Natural killer cell (primary cell): ENCODE data around the gene SHANK2. TPM values are rescaled to one million over a fixed set of nuclear protein-coding genes. Genes with fewer than 3 reads are reported as not detected.

Source experiments
- ATAC-seq, 3 donors: fragments of 150-1000 bp in 2 of 3; fragments of 200-7000 bp in 1 of 3; cut with Tn5 transposase; 1 replicate in 1 of 3; 2 replicates in 2 of 3; pipeline ENCODE4 v1.10.0; 2021; ENCODE audit warnings: mild to moderate bottlenecking in 2 of 3, moderate library complexity in 2 of 3
- DNase-seq, 2 donors: peaks; one replicate each; pipeline versions ENCODE4 v3.0.0 to v3.0.0-alpha.2; 2013 to 2021; ENCODE audit warnings: mixed read lengths in 1 of 2
- H3K27ac ChIP-seq: one replicate; pipeline ENCODE4 v1.5.1; 2013; ENCODE audit warnings: mild to moderate bottlenecking, low read length
- H3K27me3 ChIP-seq: one replicate; pipeline ENCODE4 v1.6.1; 2013; ENCODE audit warnings: low read length; ENCODE audit not compliant: control insufficient read depth, insufficient read depth
- H3K36me3 ChIP-seq: one replicate; pipeline ENCODE4 v1.6.1; 2013; ENCODE audit warnings: low read length; ENCODE audit not compliant: control insufficient read depth, insufficient read depth
- H3K4me1 ChIP-seq: one replicate; pipeline ENCODE4 v1.6.1; 2013; ENCODE audit warnings: low read length; ENCODE audit not compliant: control insufficient read depth, insufficient read depth
- H3K4me3 ChIP-seq: one replicate; pipeline ENCODE4 v1.5.1; 2013; ENCODE audit warnings: low read length
- H3K9me3 ChIP-seq: one replicate; pipeline ENCODE4 v1.6.1; 2013; ENCODE audit warnings: low read length; ENCODE audit not compliant: control insufficient read depth, insufficient read depth
- H3K27ac Mint-ChIP-seq, 2 donors: one replicate each; pipeline ENCODE4 v1.8.0; 2022; ENCODE audit warnings: mild to moderate bottlenecking in 2 of 2, mixed read lengths in 2 of 2, moderate library complexity in 1 of 2
- H3K27me3 Mint-ChIP-seq, 2 donors: one replicate each; pipeline ENCODE4 v1.8.0; 2022; ENCODE audit warnings: low read depth in 2 of 2, mixed read lengths in 2 of 2
- H3K36me3 Mint-ChIP-seq: one replicate; pipeline ENCODE4 v1.8.0; 2022; ENCODE audit warnings: mixed read lengths
- H3K4me1 Mint-ChIP-seq, 2 donors: one replicate each; pipeline ENCODE4 v1.8.0; 2022; ENCODE audit warnings: mixed read lengths in 2 of 2
- H3K4me3 Mint-ChIP-seq: one replicate; pipeline ENCODE4 v1.8.0; 2022; ENCODE audit warnings: mild to moderate bottlenecking, moderate library complexity, mixed read lengths
- H3K9me3 Mint-ChIP-seq, 2 donors: one replicate each; pipeline ENCODE4 v1.8.0; 2022; ENCODE audit warnings: mixed read lengths in 2 of 2
- CTCF ChIP-seq: fragments of 200-600 bp; IDR thresholded peaks from one replicate; pipeline ENCODE4 v1.8.0; 2022; ENCODE audit warnings: antibody characterized with exemption
- WGBS: methylation state at CpG from one replicate; pipeline ENCODE4 v1.1.7; 2013; ENCODE audit warnings: missing lambda C conversion rate; ENCODE audit not compliant: insufficient coverage; 5-methylcytosine and 5-hydroxymethylcytosine counted together
- intact Hi-C: fragments of 100-400 bp; cut with micrococcal nuclease; formaldehyde crosslinking; loops from one replicate; pipeline ENCODE4 v1.14.2; 2022
- total RNA-seq, 4 donors: library from RNA; stranded (reverse); fragments of 120-200 nt in 1 of 4; gene quantifications; one replicate each; pipeline versions ENCODE4 v1.2.3 to v1.2.4, GENCODE V29; 2013 to 2022

The SHANK2 gene
- total RNA-seq, 3 donors from 2014 or later (not counting 1 experiment from before 2014, with no cell fraction given), result 4.9 TPM; not detected in 2

DNA sequence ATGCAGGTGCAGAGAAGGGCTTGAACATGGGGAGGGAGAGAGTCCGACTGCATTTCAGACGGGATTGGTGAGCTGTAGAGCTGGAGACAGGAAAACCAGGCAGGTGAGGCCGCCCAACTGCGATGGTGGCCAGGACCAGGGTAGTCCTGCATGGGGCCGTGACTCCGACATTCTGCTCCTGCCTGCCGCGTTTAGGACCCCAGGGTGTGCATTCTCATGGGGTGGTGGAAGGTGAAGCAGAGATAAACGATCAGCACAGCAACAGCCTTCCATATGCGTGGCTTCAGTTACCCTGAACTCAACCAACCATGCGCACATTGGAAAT lies 29.3 kb downstream of the SHANK2 start:
- intact Hi-C loops, result no loop called here
- H3K27ac Mint-ChIP-seq, result no peak overlapping the region
- no peak overlapping the region for H3K4me3 ChIP-seq
- no peak overlapping the region for H3K4me3 Mint-ChIP-seq
- DNase-seq (no peak), ATAC-seq (no peak)
- peaks cover 22% of the 10 kb centered on the region for H3K36me3 Mint-ChIP-seq
- no peaks in the 10 kb centered on the region for H3K36me3 ChIP-seq
- no peak overlapping the region for H3K27ac ChIP-seq
- no peaks in the 10 kb centered on the region for H3K9me3 ChIP-seq
- WGBS, result 92% methylated on average over 11 of the region's 11 CpGs
- H3K4me1 ChIP-seq, result no peaks in the 10 kb centered on the region
- TF ChIP-seq CTCF, result no peak
- H3K27me3 Mint-ChIP-seq, result peaks cover 6 to 12% of the 10 kb centered on the region in 2 donors
- no peaks in the 10 kb centered on the region for H3K4me1 Mint-ChIP-seq
- peaks cover 6 to 18% of the 10 kb centered on the region in 2 donors for H3K9me3 Mint-ChIP-seq
- no peaks in the 10 kb centered on the region for H3K27me3 ChIP-seq

- no peak overlapping the region for H3K27ac ChIP-seq
- WGBS, result 85% methylated on average over 22 of the region's 22 CpGs
- no peak for TF ChIP-seq CTCF
- Mint-ChIP-seq H3K27me3 (peaks cover 6 to 12% of the 10 kb centered on the region in 2 donors), H3K9me3 (peaks cover 6 to 13% of the 10 kb centered on the region in 2 donors), H3K4me3 (no peak overlapping the region), H3K36me3 (peaks cover 17% of the 10 kb centered on the region), H3K27ac (no peak overlapping the region), H3K4me1 (no peaks in the 10 kb centered on the region)
- H3K4me1 ChIP-seq, result no peaks in the 10 kb centered on the region
- no peak overlapping the region for H3K4me3 ChIP-seq
- ATAC-seq, result no peak
- no peaks in the 10 kb centered on the region for H3K27me3 ChIP-seq
- intact Hi-C loops, result no loop called here
- no peaks in the 10 kb centered on the region for H3K36me3 ChIP-seq
- DNase-seq, result no peak
- H3K9me3 ChIP-seq, result no peaks in the 10 kb centered on the region
Observed at GRCh38 chr11:71222318-71223080, 29.9 kb downstream of the SHANK2 start.

- Mint-ChIP-seq H3K4me3 (no peak overlapping the region), H3K27ac (no peak overlapping the region), H3K36me3 (peaks cover 10% of the 10 kb centered on the region), H3K9me3 (peaks cover 4 to 7% of the 10 kb centered on the region in 2 donors), H3K4me1 (no peaks in the 10 kb centered on the region), H3K27me3 (peaks cover 6 to 8% of the 10 kb centered on the region in 2 donors)
- Histone ChIP-seq H3K4me1 (no peaks in the 10 kb centered on the region), H3K27ac (no peak overlapping the region), H3K36me3 (no peaks in the 10 kb centered on the region), H3K4me3 (no peak overlapping the region), H3K9me3 (no peaks in the 10 kb centered on the region), H3K27me3 (no peaks in the 10 kb centered on the region)
- ATAC-seq (no peak), DNase-seq (no peak)
- TF ChIP-seq CTCF, result no peak
- WGBS, result 92% methylated on average over 10 of the region's 10 CpGs
- intact Hi-C loops, result no loop called here
Observed at GRCh38 chr11:71221821-71222220, 30.6 kb downstream of the SHANK2 start.

DNA sequence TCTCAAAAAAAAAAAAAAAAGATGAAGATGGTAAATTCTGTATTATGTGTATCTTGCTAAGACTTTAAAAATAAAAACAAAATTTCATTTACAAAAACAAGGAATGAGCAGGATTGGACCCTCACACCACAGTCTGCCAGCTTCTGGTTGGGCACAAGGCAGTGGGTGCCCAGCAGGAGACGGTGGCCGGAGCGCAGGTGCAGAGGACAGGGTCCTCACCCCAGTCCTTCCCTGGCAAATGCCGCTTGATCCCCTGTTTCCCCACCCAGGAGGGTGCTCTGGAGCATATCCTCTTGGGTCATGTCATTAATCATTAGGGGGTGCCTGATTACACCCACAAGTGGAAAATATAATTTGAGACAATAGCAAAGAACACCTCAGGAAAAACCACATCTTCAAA lies 31.2 kb downstream of the SHANK2 start:
- WGBS, result 98% methylated on average over 4 of the region's 4 CpGs
- TF ChIP-seq CTCF, result no peak
- H3K27me3 Mint-ChIP-seq, result peaks cover 4 to 8% of the 10 kb centered on the region in 2 donors
- no peaks in the 10 kb centered on the region for H3K9me3 ChIP-seq
- no peak overlapping the region for H3K4me3 Mint-ChIP-seq
- no peaks in the 10 kb centered on the region for H3K36me3 ChIP-seq
- peaks cover 4% of the 10 kb centered on the region for H3K36me3 Mint-ChIP-seq
- H3K4me1 ChIP-seq, result no peaks in the 10 kb centered on the region
- H3K27ac ChIP-seq, result no peak overlapping the region
- no peaks in the 10 kb centered on the region for H3K27me3 ChIP-seq
- H3K4me1 Mint-ChIP-seq, result no peaks in the 10 kb centered on the region
- no peak overlapping the region for H3K4me3 ChIP-seq
- DNase-seq (no peak), ATAC-seq (no peak)
- no peak overlapping the region for H3K27ac Mint-ChIP-seq
- intact Hi-C loops, result no loop called here
- peaks cover 2 to 6% of the 10 kb centered on the region in 2 donors for H3K9me3 Mint-ChIP-seq
